ENCODE data around the gene DTX2. TPM values are rescaled to one million over a fixed set of nuclear protein-coding genes. Genes with fewer than 3 reads are reported as not detected.

DTX2 gene
- polyA plus RNA-seq, 1 donor: 17.4 TPM

Other genes starting within 250 kb of the DTX2 start
- gene HSPB1, start 159.0 kb upstream of the DTX2 start, polyA plus RNA-seq: 204 TPM
- 94.7 TPM for gene YWHAG, start 102.7 kb upstream of the DTX2 start, polyA plus RNA-seq
- gene SSC4D, start 52.0 kb upstream of the DTX2 start, polyA plus RNA-seq: 1.2 TPM
- 2.9 TPM for gene ZP3, start 36.8 kb upstream of the DTX2 start, polyA plus RNA-seq
- gene UPK3B, start 48.8 kb downstream of the DTX2 start, polyA plus RNA-seq: 48.0 TPM
- 1.2 TPM for gene SPDYE16, start 81.6 kb downstream of the DTX2 start, polyA plus RNA-seq
- gene POMZP3, start 165.6 kb downstream of the DTX2 start, polyA plus RNA-seq: 18.5 TPM